Measurements from ENCODE around the gene EHBP1. TPM values are rescaled to one million over a fixed set of nuclear protein-coding genes. Genes with fewer than 3 reads are reported as not detected.

Gene EHBP1
- total and polyA plus RNA-seq, 7 donors, result 3.9 to 20.2 (median 14.3) TPM

DNA sequence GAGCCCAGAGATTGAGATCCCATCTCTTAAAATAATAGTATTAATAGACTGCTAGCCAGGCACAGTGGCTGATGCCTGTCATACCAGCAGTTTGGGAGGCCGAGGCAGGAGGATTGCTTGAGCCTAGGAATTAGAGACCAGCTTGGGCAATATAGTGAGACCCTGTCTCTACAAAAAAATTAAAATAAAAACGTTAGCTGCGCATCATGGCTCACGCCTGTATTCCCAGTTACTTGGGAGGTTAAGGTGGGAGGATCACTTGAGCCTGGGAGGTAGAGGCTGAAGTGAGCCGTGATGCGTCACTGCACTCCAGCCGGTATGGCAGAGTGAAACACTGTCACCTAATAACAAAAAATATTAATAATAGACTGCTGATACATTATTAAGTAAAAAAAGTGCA lies 178.1 kb downstream of the EHBP1 start:
- DNase-seq, result no peak
- Histone ChIP-seq H3K4me1 (no peaks in the 10 kb centered on the region), H3K27me3 (ENCODE audit: insufficient read depth in 3 of 3, low read length in 2 of 3) (no peaks in the 10 kb centered on the region), H3K36me3 (ENCODE audit: insufficient read depth in 1 of 2, low read depth in 1 of 2) (peaks cover 0 to 5% of the 10 kb centered on the region in 2 donors), H3K27ac (no peak overlapping the region), H3K9me3 (no peaks in the 10 kb centered on the region), H3K4me3 (no peak overlapping the region)
- WGBS, 3 donors, result 95 to 97% (median 97%) methylated on average over 7 of the region's 7 CpGs
- TF ChIP-seq, protein P1, sequence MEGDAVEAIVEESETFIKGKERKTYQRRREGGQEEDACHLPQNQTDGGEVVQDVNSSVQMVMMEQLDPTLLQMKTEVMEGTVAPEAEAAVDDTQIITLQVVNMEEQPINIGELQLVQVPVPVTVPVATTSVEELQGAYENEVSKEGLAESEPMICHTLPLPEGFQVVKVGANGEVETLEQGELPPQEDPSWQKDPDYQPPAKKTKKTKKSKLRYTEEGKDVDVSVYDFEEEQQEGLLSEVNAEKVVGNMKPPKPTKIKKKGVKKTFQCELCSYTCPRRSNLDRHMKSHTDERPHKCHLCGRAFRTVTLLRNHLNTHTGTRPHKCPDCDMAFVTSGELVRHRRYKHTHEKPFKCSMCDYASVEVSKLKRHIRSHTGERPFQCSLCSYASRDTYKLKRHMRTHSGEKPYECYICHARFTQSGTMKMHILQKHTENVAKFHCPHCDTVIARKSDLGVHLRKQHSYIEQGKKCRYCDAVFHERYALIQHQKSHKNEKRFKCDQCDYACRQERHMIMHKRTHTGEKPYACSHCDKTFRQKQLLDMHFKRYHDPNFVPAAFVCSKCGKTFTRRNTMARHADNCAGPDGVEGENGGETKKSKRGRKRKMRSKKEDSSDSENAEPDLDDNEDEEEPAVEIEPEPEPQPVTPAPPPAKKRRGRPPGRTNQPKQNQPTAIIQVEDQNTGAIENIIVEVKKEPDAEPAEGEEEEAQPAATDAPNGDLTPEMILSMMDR (IDR thresholded peaks at IDR 0.05), result no peak
- ATAC-seq, result no peak
- intact Hi-C loops (cut with DNase I), result no loop called here

DNA sequence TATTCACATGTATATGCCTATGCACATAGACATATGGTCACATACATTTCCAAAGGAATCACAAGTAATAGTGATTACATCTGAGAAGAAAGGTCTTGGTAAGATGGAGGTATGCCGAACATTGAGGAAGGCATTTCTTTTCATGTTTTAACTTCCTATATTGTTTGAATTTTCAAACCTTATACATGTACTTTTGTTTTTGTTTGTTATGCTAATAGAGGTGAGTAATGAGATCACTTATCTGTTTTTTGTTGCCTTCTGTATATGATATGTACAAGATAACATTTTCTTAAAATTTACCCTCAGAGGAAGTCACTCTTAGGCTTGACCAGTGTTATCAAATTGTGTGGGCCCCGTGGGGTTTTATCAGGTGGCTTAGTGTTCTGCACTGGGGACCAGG lies 178.6 kb downstream of the EHBP1 start:
- Histone ChIP-seq H3K4me1 (no peaks in the 10 kb centered on the region), H3K36me3 (ENCODE audit: insufficient read depth in 1 of 2, low read depth in 1 of 2) (peaks cover 0 to under 1% of the 10 kb centered on the region in 2 donors), H3K9me3 (no peaks in the 10 kb centered on the region), H3K27ac (no peak overlapping the region), H3K4me3 (no peak overlapping the region), H3K27me3 (ENCODE audit: insufficient read depth in 3 of 3, low read length in 2 of 3) (no peaks in the 10 kb centered on the region)
- WGBS, 3 donors, result 94 to 97% (median 96%) methylated on average over 2 of the region's 2 CpGs
- DNase-seq, result no peak
- intact Hi-C loops (cut with DNase I), result no loop called here
- TF ChIP-seq, protein P1 (IDR thresholded peaks at IDR 0.05), result no peak
- ATAC-seq, result no peak

DNA sequence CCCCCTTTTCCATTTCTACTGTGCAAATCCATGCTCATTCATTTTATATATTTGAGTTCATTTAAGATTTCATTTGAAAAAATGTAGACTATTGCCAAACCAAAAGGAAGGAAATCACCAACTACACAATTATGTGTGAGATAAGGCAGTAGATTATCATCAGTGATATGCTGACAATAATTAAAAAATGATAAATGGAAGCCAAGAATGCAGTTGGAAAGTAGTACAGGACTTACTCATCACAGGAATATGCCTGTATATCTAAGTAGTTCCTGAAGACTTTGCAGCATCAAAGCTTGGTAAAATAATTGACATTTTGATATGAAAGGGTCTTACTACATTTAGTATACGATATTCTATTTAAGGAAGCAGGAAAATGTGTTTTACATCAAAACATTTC lies 179.0 kb downstream of the EHBP1 start:
- ATAC-seq, result no peak
- Histone ChIP-seq H3K9me3 (no peaks in the 10 kb centered on the region), H3K36me3 (ENCODE audit: insufficient read depth in 1 of 2, low read depth in 1 of 2) (no peaks in the 10 kb centered on the region), H3K4me1 (no peaks in the 10 kb centered on the region), H3K27me3 (ENCODE audit: insufficient read depth in 3 of 3, low read length in 2 of 3) (no peaks in the 10 kb centered on the region), H3K4me3 (no peak overlapping the region), H3K27ac (no peak overlapping the region)
- intact Hi-C loops (cut with DNase I), result no loop called here
- DNase-seq, result no peak
- TF ChIP-seq, protein P1 (IDR thresholded peaks at IDR 0.05), result no peak
- WGBS, 3 donors, result 73 to 82% (median 77%) methylated on average over 1 of the region's 1 CpG

DNA sequence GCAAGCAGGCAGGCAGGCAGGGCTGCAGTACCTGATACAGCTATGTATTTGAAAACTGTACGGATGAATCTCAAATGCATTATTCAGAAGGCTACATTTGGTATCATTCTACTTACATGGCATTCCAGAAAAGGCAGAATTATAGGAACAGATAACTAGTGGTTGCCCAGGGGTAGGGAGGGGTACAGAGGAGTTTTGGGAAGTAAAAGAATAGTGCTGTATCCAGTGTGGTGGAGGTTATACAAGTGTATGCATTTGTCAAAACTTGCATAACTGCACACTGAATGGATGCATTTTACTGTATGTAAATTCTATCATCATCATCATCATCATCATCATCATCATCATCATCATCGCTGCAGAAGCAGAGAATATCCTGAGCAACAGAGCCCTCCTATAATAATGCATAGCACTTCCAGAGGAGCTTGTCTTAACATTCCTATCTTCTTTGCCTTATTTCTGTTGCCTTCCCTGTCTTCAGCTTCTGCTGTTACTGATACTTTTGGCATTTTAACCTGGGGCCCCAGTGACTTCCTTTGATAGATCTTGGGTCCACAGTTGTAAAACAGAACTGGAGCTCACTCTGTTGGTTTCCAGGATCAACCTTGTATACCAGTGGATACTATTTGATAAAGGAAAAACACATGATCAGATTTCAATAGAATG lies 189.6 kb downstream of the EHBP1 start:
- intact Hi-C loops (cut with DNase I), result no loop called here
- Histone ChIP-seq H3K27ac (no peak overlapping the region), H3K36me3 (ENCODE audit: insufficient read depth in 1 of 2, low read depth in 1 of 2) (peaks cover 0 to 2% of the 10 kb centered on the region in 2 donors), H3K9me3 (no peaks in the 10 kb centered on the region), H3K4me3 (no peak overlapping the region), H3K4me1 (no peaks in the 10 kb centered on the region), H3K27me3 (ENCODE audit: insufficient read depth in 3 of 3, low read length in 2 of 3) (no peaks in the 10 kb centered on the region)
- TF ChIP-seq, protein P1 (IDR thresholded peaks at IDR 0.05), result no peak
- no peak for DNase-seq
- no peak for ATAC-seq
- WGBS, 3 donors, result 93 to 100% (median 98%) methylated on average over 2 of the region's 2 CpGs

DNA sequence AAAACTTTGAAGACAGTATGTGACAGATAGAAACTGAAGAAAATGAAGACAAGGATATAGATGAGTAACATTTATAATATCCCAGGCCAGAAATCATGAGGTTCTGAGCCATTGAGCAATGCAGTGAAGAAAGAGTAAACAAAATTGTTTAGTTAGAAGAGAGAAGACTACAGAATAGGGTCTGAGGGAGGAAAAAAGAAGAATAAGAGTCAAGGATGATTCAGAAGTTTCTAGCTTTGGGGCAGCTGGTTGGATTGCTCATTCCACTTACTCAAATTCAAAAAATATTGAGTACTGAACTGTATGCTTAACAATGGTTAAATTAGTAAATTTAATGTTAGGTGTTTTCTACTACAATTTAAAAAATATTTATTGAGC lies 190.1 kb downstream of the EHBP1 start:
- Histone ChIP-seq H3K9me3 (no peaks in the 10 kb centered on the region), H3K36me3 (ENCODE audit: insufficient read depth in 1 of 2, low read depth in 1 of 2) (no peaks in the 10 kb centered on the region), H3K27me3 (ENCODE audit: insufficient read depth in 3 of 3, low read length in 2 of 3) (no peaks in the 10 kb centered on the region), H3K4me1 (no peaks in the 10 kb centered on the region), H3K27ac (no peak overlapping the region), H3K4me3 (no peak overlapping the region)
- DNase-seq, result no peak
- TF ChIP-seq, protein P1 (IDR thresholded peaks at IDR 0.05), result no peak
- intact Hi-C loops (cut with DNase I), result no loop called here
- no peak for ATAC-seq
